Measurements from ENCODE around the gene ASB18. TPM values are rescaled to one million over a fixed set of nuclear protein-coding genes. Genes with fewer than 3 reads are reported as not detected.

Gene ASB18
- total RNA-seq, 1 donor from 2014 or later, result not detected

DNA sequence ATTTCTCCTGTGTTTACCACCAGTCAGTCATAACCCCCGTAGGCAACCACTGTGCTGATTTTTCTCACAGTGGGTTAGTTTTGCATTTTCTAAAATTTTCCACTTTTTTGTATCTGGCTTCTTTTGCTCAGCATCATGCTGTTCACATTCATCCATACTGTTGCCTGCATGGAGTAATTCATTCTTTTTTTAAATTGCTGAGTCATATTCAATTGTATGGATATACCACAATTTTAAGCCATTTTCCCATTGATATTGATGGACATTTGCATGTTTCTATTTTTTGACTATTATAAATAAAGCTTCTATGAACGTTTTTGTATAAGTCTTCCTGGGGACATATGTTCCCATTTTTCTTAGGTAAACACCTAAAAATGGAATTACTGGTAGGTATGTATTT, 40.5 kb downstream of the ASB18 start:
- Histone ChIP-seq H3K4me1 (no peaks in the 10 kb centered on the region), H3K4me3 (no peak overlapping the region), H3K27me3 (no peaks in the 10 kb centered on the region), H3K36me3 (no peaks in the 10 kb centered on the region), H3K27ac (no peak overlapping the region), H3K9me3 (peaks cover 8% of the 10 kb centered on the region)
- no peak for DNase-seq
- intact Hi-C loops (cut with DNase I), result no loop called here
- ATAC-seq, result no peak
- TF ChIP-seq CTCF (IDR thresholded peaks at IDR 0.05), result no peak

GRCh38 chr2:236221798-236222197, 42.4 kb downstream of the ASB18 start:
- no peak for TF ChIP-seq CTCF (IDR thresholded peaks at IDR 0.05)
- ATAC-seq, result no peak

GRCh38 chr2:236219411-236219810, 44.8 kb downstream of the ASB18 start:
- Histone ChIP-seq H3K36me3 (no peaks in the 10 kb centered on the region), H3K27me3 (peaks cover 17% of the 10 kb centered on the region), H3K27ac (no peak overlapping the region), H3K4me3 (no peak overlapping the region), H3K4me1 (no peaks in the 10 kb centered on the region), H3K9me3 (peaks cover 8% of the 10 kb centered on the region)
- TF ChIP-seq CTCF (IDR thresholded peaks at IDR 0.05), result no peak
- DNase-seq, result no peak
- ATAC-seq, result no peak
- intact Hi-C loops (cut with DNase I), result no loop called here

More at GRCh38 chr2:236221798-236222197, 42.4 kb downstream of the ASB18 start:
- Histone ChIP-seq H3K27ac (no peak overlapping the region), H3K27me3 (peaks cover 6% of the 10 kb centered on the region), H3K4me3 (no peak overlapping the region), H3K9me3 (peaks cover 8% of the 10 kb centered on the region), H3K4me1 (no peaks in the 10 kb centered on the region), H3K36me3 (no peaks in the 10 kb centered on the region)
- intact Hi-C loops (cut with DNase I), result no loop called here
- DNase-seq, result no peak

DNA sequence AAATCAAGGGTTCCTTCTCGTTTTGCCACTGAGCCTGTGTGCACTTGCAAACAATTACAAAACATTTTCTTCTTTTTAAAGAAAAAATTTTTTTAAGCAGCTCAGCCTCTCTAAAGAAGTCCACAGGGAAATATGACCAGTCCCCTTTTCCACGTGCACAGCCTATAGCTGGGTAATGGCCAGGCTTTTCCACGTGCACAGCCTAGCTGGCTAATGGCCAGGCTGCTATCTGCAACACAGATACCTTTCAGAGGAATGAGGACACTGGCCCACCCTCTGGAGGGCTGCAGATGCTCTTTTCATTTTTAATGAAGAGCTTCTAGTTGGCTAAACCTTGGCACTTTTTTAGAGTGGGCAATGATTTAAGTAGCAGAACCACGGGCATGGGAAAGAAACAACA, 46.3 kb downstream of the ASB18 start:
- DNase-seq (no peak), ATAC-seq (no peak)
- Histone ChIP-seq H3K4me1 (no peaks in the 10 kb centered on the region), H3K27me3 (peaks cover 28% of the 10 kb centered on the region), H3K4me3 (no peak overlapping the region), H3K36me3 (no peaks in the 10 kb centered on the region), H3K27ac (no peak overlapping the region), H3K9me3 (no peaks in the 10 kb centered on the region)
- no peak for TF ChIP-seq CTCF (IDR thresholded peaks at IDR 0.05)
- intact Hi-C loops (cut with DNase I), result no loop called here

DNA sequence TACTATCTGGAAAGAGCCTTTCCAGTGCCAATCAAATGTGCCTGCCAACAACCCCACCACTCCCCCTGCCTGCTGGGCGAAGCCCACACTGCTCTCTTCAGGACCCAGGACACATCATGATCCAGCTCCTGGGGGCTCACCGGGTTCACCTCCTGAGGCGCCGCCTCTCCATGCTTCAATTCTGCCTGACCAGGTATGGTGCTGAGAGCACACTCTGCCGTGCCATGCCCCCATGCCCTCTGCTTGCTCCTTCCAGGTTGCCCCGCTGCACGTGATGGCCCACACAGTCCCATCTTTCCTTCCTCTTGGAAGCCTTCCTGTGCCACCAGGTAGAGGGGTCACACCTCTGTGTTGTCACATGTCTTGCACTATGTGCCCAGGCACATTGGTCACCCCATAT, 47.5 kb downstream of the ASB18 start:
- Histone ChIP-seq H3K4me3 (no peak overlapping the region), H3K4me1 (no peaks in the 10 kb centered on the region), H3K27ac (no peak overlapping the region), H3K27me3 (peaks cover 36% of the 10 kb centered on the region), H3K36me3 (no peaks in the 10 kb centered on the region), H3K9me3 (no peaks in the 10 kb centered on the region)
- no peak for DNase-seq
- intact Hi-C loops (cut with DNase I), result no loop called here
- ATAC-seq, result no peak
- no peak for TF ChIP-seq CTCF (IDR thresholded peaks at IDR 0.05)

- H3K4me3 ChIP-seq, result no peak overlapping the region
- no peaks in the 10 kb centered on the region for H3K4me1 ChIP-seq
- no peak for TF ChIP-seq CTCF (IDR thresholded peaks at IDR 0.05)
- peaks cover 39% of the 10 kb centered on the region for H3K27me3 ChIP-seq
- no peak overlapping the region for H3K27ac ChIP-seq
- DNase-seq, result no peak
- no peak for ATAC-seq
- H3K9me3 ChIP-seq, result no peaks in the 10 kb centered on the region
- no peaks in the 10 kb centered on the region for H3K36me3 ChIP-seq
- intact Hi-C loops (cut with DNase I), result no loop called here
Measured at GRCh38 chr2:236215761-236216333, 48.4 kb downstream of the ASB18 start.
